Lower lobe of right lung (tissue), 2 donors: ENCODE results near the gene SDK1. TPM values are rescaled to one million over a fixed set of nuclear protein-coding genes. Genes with fewer than 3 reads are reported as not detected.

Experiments used
- ATAC-seq, 2 donors: fragments of 200-7000 bp; cut with Tn5 transposase; one replicate each; pipeline ENCODE4 v1.9.1; 2020 to 2022; ENCODE audit warnings: mild to moderate bottlenecking in 2 of 2, moderate library complexity in 2 of 2
- DNase-seq: peaks from one replicate; pipeline ENCODE4 v3.0.0-alpha.2; 2020
- H3K27ac ChIP-seq: fragments of 200-600 bp; one replicate; pipeline ENCODE4 v1.8.0; 2022
- H3K27me3 ChIP-seq: fragments of 200-600 bp; one replicate; pipeline ENCODE4 v1.8.0; 2022; ENCODE audit warnings: low read depth
- H3K36me3 ChIP-seq: fragments of 200-600 bp; one replicate; pipeline ENCODE4 v1.8.0; 2022; ENCODE audit warnings: mild to moderate bottlenecking
- H3K4me1 ChIP-seq: fragments of 200-600 bp; one replicate; pipeline ENCODE4 v1.8.0; 2022
- H3K4me3 ChIP-seq: fragments of 200-600 bp; one replicate; pipeline ENCODE4 v1.8.0; 2022; ENCODE audit warnings: mild to moderate bottlenecking
- H3K9me3 ChIP-seq: fragments of 200-600 bp; one replicate; pipeline ENCODE4 v1.8.0; 2022
- intact Hi-C: fragments of 100-400 bp; cut with DNase I; formaldehyde crosslinking; loops from one replicate; pipeline ENCODE4 v1.11.0; 2022
- total RNA-seq: library from RNA; stranded (reverse); fragmentation: NEBNext Ultra II Directional; extraction: Animal tissue kit (Norgen Biotek cat#: 25700); gene quantifications from one replicate; pipeline ENCODE4 v1.2.1, GENCODE V29; 2021
- TF ChIP-seq, protein P1 (sequence below): fragments of 200-600 bp; IDR thresholded peaks from one replicate; pipeline ENCODE4 v1.8.0; 2022; ENCODE audit warnings: antibody characterized with exemption, mild to moderate bottlenecking
- donor health status: DM: no; HTN: yes; CAD: no; lungs with severe emphysema.

The SDK1 gene
- total RNA-seq, 1 donor from 2014 or later: 10.0 TPM

GRCh38 chr7:3568516-3568915 is 267.5 kb downstream of the SDK1 start:
- Histone ChIP-seq H3K4me1 (no peaks in the 10 kb centered on the region), H3K4me3 (no peak overlapping the region), H3K9me3 (no peaks in the 10 kb centered on the region), H3K27me3 (no peaks in the 10 kb centered on the region), H3K27ac (no peak overlapping the region), H3K36me3 (no peaks in the 10 kb centered on the region)
- TF ChIP-seq, protein P1, sequence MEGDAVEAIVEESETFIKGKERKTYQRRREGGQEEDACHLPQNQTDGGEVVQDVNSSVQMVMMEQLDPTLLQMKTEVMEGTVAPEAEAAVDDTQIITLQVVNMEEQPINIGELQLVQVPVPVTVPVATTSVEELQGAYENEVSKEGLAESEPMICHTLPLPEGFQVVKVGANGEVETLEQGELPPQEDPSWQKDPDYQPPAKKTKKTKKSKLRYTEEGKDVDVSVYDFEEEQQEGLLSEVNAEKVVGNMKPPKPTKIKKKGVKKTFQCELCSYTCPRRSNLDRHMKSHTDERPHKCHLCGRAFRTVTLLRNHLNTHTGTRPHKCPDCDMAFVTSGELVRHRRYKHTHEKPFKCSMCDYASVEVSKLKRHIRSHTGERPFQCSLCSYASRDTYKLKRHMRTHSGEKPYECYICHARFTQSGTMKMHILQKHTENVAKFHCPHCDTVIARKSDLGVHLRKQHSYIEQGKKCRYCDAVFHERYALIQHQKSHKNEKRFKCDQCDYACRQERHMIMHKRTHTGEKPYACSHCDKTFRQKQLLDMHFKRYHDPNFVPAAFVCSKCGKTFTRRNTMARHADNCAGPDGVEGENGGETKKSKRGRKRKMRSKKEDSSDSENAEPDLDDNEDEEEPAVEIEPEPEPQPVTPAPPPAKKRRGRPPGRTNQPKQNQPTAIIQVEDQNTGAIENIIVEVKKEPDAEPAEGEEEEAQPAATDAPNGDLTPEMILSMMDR: no peak
- DNase-seq (no peak), ATAC-seq (no peak)
- intact Hi-C loops: no loop called here

DNA sequence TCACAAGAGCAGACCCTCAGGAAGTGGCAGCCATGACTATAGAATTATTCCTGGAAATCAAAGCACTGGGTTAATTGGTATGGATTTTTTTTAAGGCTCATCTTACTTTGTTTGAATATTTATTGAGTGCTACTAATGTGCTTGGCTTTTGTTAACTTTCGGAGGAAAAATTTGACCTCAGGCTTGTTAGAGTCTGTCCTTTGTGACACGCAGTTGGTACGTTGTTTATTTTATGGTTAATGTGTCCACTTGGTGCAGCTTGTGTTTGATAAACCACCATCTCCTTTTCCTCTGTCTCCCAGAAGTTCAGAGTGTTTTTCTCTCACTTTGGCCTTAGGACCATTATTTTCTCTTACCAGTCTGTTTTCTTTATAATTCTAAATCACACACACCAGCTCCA is 268.6 kb downstream of the SDK1 start:
- DNase-seq (no peak), ATAC-seq (no peak)
- intact Hi-C loops: no loop called here
- H3K27ac ChIP-seq: no peak overlapping the region
- no peaks in the 10 kb centered on the region for H3K4me1 ChIP-seq
- no peak overlapping the region for H3K4me3 ChIP-seq
- H3K36me3 ChIP-seq: no peaks in the 10 kb centered on the region
- TF ChIP-seq, protein P1: no peak
- H3K9me3 ChIP-seq: no peaks in the 10 kb centered on the region
- H3K27me3 ChIP-seq: no peaks in the 10 kb centered on the region

DNA sequence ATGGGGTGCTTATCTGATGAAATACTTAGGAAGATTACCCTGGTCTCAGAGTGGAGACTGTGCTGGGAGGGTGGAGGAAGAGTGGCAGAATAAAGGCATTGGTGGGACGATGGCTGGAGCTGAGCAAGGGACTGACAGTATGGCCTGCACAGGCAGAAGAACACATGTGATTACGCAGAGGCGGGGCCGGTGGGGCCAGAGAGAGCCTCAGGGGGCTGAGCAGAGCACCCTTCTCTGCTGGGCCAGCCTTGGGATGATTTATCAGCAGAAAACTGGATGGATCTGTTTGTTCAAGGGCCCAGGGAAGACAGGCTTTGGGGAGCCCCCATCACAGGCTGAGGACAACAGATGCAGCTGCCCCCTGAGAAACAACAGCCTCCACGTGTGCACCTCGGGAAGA is 272.1 kb downstream of the SDK1 start:
- Histone ChIP-seq H3K4me1 (no peaks in the 10 kb centered on the region), H3K27me3 (no peaks in the 10 kb centered on the region), H3K36me3 (no peaks in the 10 kb centered on the region), H3K27ac (no peak overlapping the region), H3K9me3 (peaks cover 3% of the 10 kb centered on the region), H3K4me3 (no peak overlapping the region)
- ATAC-seq (no peak), DNase-seq (no peak)
- intact Hi-C loops: no loop called here
- TF ChIP-seq, protein P1: no peak

- DNase-seq (no peak), ATAC-seq (no peak)
- Histone ChIP-seq H3K4me3 (no peak overlapping the region), H3K4me1 (no peaks in the 10 kb centered on the region), H3K27me3 (no peaks in the 10 kb centered on the region), H3K9me3 (peaks cover 12% of the 10 kb centered on the region), H3K27ac (no peak overlapping the region), H3K36me3 (no peaks in the 10 kb centered on the region)
- TF ChIP-seq, protein P1: no peak
- intact Hi-C loops: no loop called here
Observed at GRCh38 chr7:3574386-3574785, 273.3 kb downstream of the SDK1 start.

- TF ChIP-seq, protein P1: no peak
- no peak overlapping the region for H3K27ac ChIP-seq
- peaks cover 12% of the 10 kb centered on the region for H3K9me3 ChIP-seq
- no peaks in the 10 kb centered on the region for H3K27me3 ChIP-seq
- DNase-seq: no peak
- no peak for ATAC-seq
- intact Hi-C loops: no loop called here
- H3K4me3 ChIP-seq: no peak overlapping the region
- H3K36me3 ChIP-seq: no peaks in the 10 kb centered on the region
- H3K4me1 ChIP-seq: no peaks in the 10 kb centered on the region
Observed at GRCh38 chr7:3575753-3576531, 274.9 kb downstream of the SDK1 start.
